ENCODE measurements around the gene COL27A1.
"Not testable (repeated sequence)": the region's sequence is repeated elsewhere in the genome, so short reads cannot be mapped to it uniquely, and the experiment has no call there.

The COL27A1 gene

GRCh38 chr9:114324492-114324891 is 169.2 kb downstream of the COL27A1 start:
- DNase-seq (ENCODE audit: low spot score) = no peak

- not testable (repeated sequence) for DNase-seq (ENCODE audit: low spot score)
Observed at GRCh38 chr9:114324965-114325364, 169.6 kb downstream of the COL27A1 start.

- not testable (repeated sequence) for DNase-seq (ENCODE audit: low spot score)
Observed at GRCh38 chr9:114325684-114326254, 170.4 kb downstream of the COL27A1 start.

- DNase-seq (ENCODE audit: low spot score) = no peak
Observed at GRCh38 chr9:114327749-114328148, 172.4 kb downstream of the COL27A1 start.

- DNase-seq (ENCODE audit: low spot score) = not testable (repeated sequence)
Observed at GRCh38 chr9:114328357-114328820, 173.1 kb downstream of the COL27A1 start.

- DNase-seq (ENCODE audit: low spot score) = not testable (repeated sequence)
Observed at GRCh38 chr9:114328937-114329624, 173.7 kb downstream of the COL27A1 start.

GRCh38 chr9:114329625-114330022 is 174.3 kb downstream of the COL27A1 start, which contains the start of gene ORM2:
Gene ORM2 (plus strand): TSS chr9:114329869. CDS start chr9:114329905, 36 bp downstream.
- DNase-seq (ENCODE audit: low spot score) = not testable (repeated sequence)

- DNase-seq (ENCODE audit: low spot score) = no peak
Observed at GRCh38 chr9:114330636-114331035, 175.3 kb downstream of the COL27A1 start.

- DNase-seq (ENCODE audit: low spot score) = not testable (repeated sequence)
Observed at GRCh38 chr9:114331229-114332195, 176.2 kb downstream of the COL27A1 start.

- DNase-seq (ENCODE audit: low spot score) = not testable (repeated sequence)
Observed at GRCh38 chr9:114332474-114333040, 177.2 kb downstream of the COL27A1 start.

- not testable (repeated sequence) for DNase-seq (ENCODE audit: low spot score)
Observed at GRCh38 chr9:114333718-114334117, 178.4 kb downstream of the COL27A1 start.

GRCh38 chr9:114334490-114334889 is 179.2 kb downstream of the COL27A1 start:
- DNase-seq (ENCODE audit: low spot score) = no peak

GRCh38 chr9:114335745-114336144 is 180.4 kb downstream of the COL27A1 start:
- DNase-seq (ENCODE audit: low spot score) = no peak

- no peak for DNase-seq (ENCODE audit: low spot score)
Observed at GRCh38 chr9:114336157-114336556, 180.8 kb downstream of the COL27A1 start.

GRCh38 chr9:114336699-114337395 is 181.5 kb downstream of the COL27A1 start:
- no peak for DNase-seq (ENCODE audit: low spot score)

GRCh38 chr9:114338187-114338586 is 182.8 kb downstream of the COL27A1 start:
- no peak for DNase-seq (ENCODE audit: low spot score)

- peak; percentile 98 for DNase-seq (ENCODE audit: low spot score)
Observed at GRCh38 chr9:114339130-114339908, 184.0 kb downstream of the COL27A1 start.

GRCh38 chr9:114341152-114341830 is 186.0 kb downstream of the COL27A1 start:
- no peak for DNase-seq (ENCODE audit: low spot score)

- DNase-seq (ENCODE audit: low spot score) = no peak
Observed at GRCh38 chr9:114341991-114342390, 186.7 kb downstream of the COL27A1 start.

All from HuH-7 (cell line).